Keratinocyte (primary cell): Measurements from ENCODE around the gene CLDN3.
"Not testable (repeated sequence)": the region's sequence is repeated elsewhere in the genome, so short reads cannot be mapped to it uniquely, and the experiment has no call there.

Experiments
- CTCF ChIP-seq, 3 experiments: IDR thresholded peaks in 1 of 3; conservative IDR thresholded peaks in 1 of 3; optimal IDR thresholded peaks in 1 of 3; 2 replicates in 2 of 3; 3 replicates in 1 of 3; pipeline versions ENCODE3 to v1.5.1; 2011; ENCODE audit warnings: low read length in 3 of 3, mild to moderate bottlenecking in 3 of 3, moderate library complexity in 2 of 3, control low read depth in 1 of 3, inconsistent platforms in 1 of 3; ENCODE audit not compliant: insufficient read depth in 2 of 3; ENCODE audit errors: extremely low read depth in 1 of 3
- EZH2 ChIP-seq: IDR thresholded peaks from one replicate; pipeline ENCODE4 v1.6.1; 2012; ENCODE audit warnings: inconsistent platforms, mild to moderate bottlenecking, low read length, moderate library complexity

- not testable (repeated sequence) for TF ChIP-seq CTCF (optimal IDR thresholded peaks at IDR 0.05 in 1 of 3, IDR thresholded peaks at IDR 0.05 in 1 of 3, conservative IDR thresholded peaks at IDR 0.05 in 1 of 3; ENCODE audit: extremely low read depth in 1 of 3, insufficient read depth in 2 of 3, low read length in 3 of 3); EZH2
Measured at GRCh38 chr7:73795188-73795587, 25.1 kb upstream of the CLDN3 start.
